ENCODE results near the gene TNFSF10.

Gene TNFSF10

DNA sequence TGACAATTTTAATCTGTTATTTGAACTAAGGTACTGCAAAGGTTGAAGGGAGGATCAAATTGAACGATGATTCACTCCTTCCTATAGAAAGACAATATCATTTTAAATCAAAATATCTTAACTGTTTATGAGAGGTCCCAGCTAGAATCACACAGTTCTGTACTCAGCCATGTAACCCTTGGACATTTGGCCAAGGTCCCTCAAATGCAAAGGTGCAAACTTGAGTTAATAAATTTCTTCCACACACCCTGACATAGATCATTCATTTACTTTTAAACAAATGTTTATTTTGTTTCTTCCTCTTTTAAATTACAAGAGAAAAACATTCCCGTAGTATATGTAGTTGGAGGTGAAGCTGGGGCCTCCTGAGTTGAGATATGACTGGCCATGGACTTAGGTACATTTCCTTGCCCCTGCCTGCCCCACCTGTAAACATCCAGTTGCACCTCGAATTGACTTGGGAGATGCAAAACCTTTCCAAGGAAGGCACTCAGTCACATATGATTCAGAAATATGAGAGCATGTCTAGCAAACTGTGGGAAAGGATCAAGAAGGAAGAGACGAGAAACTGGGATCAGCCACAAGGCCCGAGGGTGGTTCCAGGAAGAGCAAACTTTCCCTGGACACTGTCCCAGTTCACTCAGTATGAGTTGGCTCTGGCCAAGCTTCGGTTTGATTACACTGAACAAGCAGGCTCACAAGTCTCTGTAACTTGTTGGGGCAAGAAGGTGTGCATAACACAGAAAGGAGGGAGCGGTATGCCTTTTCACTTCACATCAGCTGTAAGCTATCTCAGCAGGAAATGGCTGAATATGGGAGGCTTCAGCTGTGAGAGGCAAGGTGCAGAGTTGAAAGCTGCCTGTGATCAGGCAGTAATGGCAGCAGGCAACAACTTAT lies 6.7 kb downstream of the TNFSF10 start:
- H3K4me3 ChIP-seq (ENCODE audit: low read length, poor library complexity, severe bottlenecking), result no peak overlapping the region
- H3K9me3 ChIP-seq (ENCODE audit: insufficient read depth, low read depth, low read length), result no peaks in the 10 kb centered on the region
- H3K9ac ChIP-seq (ENCODE audit: low read depth, low read length, poor library complexity, severe bottlenecking), result no peak overlapping the region
- no peaks in the 10 kb centered on the region for H4K20me1 ChIP-seq (ENCODE audit: insufficient read depth, low read length, poor library complexity, severe bottlenecking)
- H3K27me3 ChIP-seq (ENCODE audit: insufficient read depth, low read length, poor library complexity, severe bottlenecking), result no peaks in the 10 kb centered on the region
- no peaks in the 10 kb centered on the region for H3K36me3 ChIP-seq (ENCODE audit: insufficient read depth, low read length)
- no peak overlapping the region for H3K4me2 ChIP-seq (ENCODE audit: low read depth, low read length, poor library complexity, severe bottlenecking)
- no peaks in the 10 kb centered on the region; the same call in 1 of the 2 replicates for H3F3A ChIP-seq (ENCODE audit: low read depth)
- no peak overlapping the region for H2AFZ ChIP-seq (ENCODE audit: low read length)
- H3K4me1 ChIP-seq (ENCODE audit: insufficient read depth, low read length, poor library complexity, severe bottlenecking), result peaks cover 40% of the 10 kb centered on the region
- H3K79me2 ChIP-seq (ENCODE audit: insufficient read depth, low read length), result no peaks in the 10 kb centered on the region
- H3K9me2 ChIP-seq (replicated peaks; ENCODE audit: low read depth, low read length), result no peaks in the 10 kb centered on the region
- TF ChIP-seq, protein P1, sequence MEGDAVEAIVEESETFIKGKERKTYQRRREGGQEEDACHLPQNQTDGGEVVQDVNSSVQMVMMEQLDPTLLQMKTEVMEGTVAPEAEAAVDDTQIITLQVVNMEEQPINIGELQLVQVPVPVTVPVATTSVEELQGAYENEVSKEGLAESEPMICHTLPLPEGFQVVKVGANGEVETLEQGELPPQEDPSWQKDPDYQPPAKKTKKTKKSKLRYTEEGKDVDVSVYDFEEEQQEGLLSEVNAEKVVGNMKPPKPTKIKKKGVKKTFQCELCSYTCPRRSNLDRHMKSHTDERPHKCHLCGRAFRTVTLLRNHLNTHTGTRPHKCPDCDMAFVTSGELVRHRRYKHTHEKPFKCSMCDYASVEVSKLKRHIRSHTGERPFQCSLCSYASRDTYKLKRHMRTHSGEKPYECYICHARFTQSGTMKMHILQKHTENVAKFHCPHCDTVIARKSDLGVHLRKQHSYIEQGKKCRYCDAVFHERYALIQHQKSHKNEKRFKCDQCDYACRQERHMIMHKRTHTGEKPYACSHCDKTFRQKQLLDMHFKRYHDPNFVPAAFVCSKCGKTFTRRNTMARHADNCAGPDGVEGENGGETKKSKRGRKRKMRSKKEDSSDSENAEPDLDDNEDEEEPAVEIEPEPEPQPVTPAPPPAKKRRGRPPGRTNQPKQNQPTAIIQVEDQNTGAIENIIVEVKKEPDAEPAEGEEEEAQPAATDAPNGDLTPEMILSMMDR (conservative IDR thresholded peaks at IDR 0.05; ENCODE audit: low read length), result no peak
- TF ChIP-seq EZH2phosphoT487 (IDR thresholded peaks at IDR 0.05; ENCODE audit: borderline replicate concordance), result no peak

DNA sequence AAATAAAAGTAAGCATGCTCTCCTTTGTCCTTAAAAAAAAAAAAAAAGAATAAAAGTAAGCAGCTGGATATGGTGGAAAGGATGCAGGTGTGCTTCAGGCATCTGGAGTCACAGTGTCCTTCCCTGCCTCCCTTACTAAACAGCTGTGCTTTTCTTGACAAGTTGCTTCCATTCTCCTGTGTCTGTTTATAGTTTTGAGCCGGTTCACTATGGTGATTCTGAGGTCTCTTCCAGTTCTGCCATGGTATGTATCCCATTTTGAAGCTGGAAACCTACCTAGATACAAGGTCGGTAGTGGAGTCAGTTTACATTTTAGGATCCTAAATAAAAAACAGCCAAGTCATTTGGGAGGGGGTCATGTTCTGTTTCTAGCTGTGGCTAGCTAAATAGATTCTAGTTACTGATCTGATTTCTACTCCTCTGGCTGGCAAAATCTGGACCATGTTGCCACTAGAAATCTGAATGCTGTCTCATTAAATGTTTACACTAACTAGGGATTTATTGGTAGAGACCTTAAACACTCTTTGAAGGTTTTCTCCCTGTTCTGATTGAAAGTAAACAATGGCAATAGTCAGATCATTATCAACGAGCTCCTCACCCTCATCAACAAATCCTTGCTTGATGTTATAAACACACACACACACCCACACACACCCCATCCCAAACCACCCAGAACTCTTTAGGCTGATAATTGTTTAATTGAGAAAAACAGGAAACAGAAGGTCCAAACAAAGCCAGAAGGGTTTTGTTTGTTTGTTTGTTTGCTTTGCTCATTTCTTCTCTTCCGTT lies 7.9 kb downstream of the TNFSF10 start:
- no peaks in the 10 kb centered on the region for H3K79me2 ChIP-seq (ENCODE audit: insufficient read depth, low read length)
- H3K9ac ChIP-seq (ENCODE audit: low read depth, low read length, poor library complexity, severe bottlenecking), result no peak overlapping the region
- H3F3A ChIP-seq (ENCODE audit: low read depth), result no peaks in the 10 kb centered on the region; the same call in 1 of the 2 replicates
- H3K27me3 ChIP-seq (ENCODE audit: insufficient read depth, low read length, poor library complexity, severe bottlenecking), result no peaks in the 10 kb centered on the region
- no peaks in the 10 kb centered on the region for H4K20me1 ChIP-seq (ENCODE audit: insufficient read depth, low read length, poor library complexity, severe bottlenecking)
- H3K9me3 ChIP-seq (ENCODE audit: insufficient read depth, low read depth, low read length), result no peaks in the 10 kb centered on the region
- no peak overlapping the region for H3K4me2 ChIP-seq (ENCODE audit: low read depth, low read length, poor library complexity, severe bottlenecking)
- no peak overlapping the region for H2AFZ ChIP-seq (ENCODE audit: low read length)
- H3K36me3 ChIP-seq (ENCODE audit: insufficient read depth, low read length), result no peaks in the 10 kb centered on the region
- no peaks in the 10 kb centered on the region for H3K9me2 ChIP-seq (replicated peaks; ENCODE audit: low read depth, low read length)
- TF ChIP-seq, protein P1 (conservative IDR thresholded peaks at IDR 0.05; ENCODE audit: low read length), result no peak
- no peak for TF ChIP-seq EZH2phosphoT487 (IDR thresholded peaks at IDR 0.05; ENCODE audit: borderline replicate concordance)
- no peak overlapping the region for H3K4me3 ChIP-seq (ENCODE audit: low read length, poor library complexity, severe bottlenecking)
- peaks cover 37% of the 10 kb centered on the region for H3K4me1 ChIP-seq (ENCODE audit: insufficient read depth, low read length, poor library complexity, severe bottlenecking)

DNA sequence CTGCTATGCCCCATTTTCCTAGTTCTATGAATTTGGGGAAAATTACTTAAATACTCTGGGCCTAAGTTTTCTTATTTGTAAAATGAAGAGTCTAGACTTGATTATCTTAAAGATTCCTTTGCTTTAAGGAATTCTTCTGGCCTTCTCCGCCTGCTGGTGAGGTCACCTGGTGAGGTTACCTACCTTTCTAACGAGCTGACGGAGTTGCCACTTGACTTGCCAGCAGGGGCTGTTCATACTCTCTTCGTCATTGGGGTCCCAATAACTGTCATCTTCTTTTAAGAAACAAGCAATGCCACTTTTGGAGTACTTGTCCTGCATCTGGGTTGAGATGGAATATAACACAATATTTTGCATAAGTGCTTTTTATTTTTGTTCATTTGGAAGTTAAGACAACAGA lies 8.6 kb downstream of the TNFSF10 start:
- no peaks in the 10 kb centered on the region for H3K36me3 ChIP-seq (ENCODE audit: insufficient read depth, low read length)
- no peaks in the 10 kb centered on the region for H3K27me3 ChIP-seq (ENCODE audit: insufficient read depth, low read length, poor library complexity, severe bottlenecking)
- peaks cover 31% of the 10 kb centered on the region for H3K4me1 ChIP-seq (ENCODE audit: insufficient read depth, low read length, poor library complexity, severe bottlenecking)
- no peak overlapping the region for H3K4me2 ChIP-seq (ENCODE audit: low read depth, low read length, poor library complexity, severe bottlenecking)
- H3K9me3 ChIP-seq (ENCODE audit: insufficient read depth, low read depth, low read length), result no peaks in the 10 kb centered on the region
- H3K9ac ChIP-seq (ENCODE audit: low read depth, low read length, poor library complexity, severe bottlenecking), result no peak overlapping the region
- no peak overlapping the region for H3K4me3 ChIP-seq (ENCODE audit: low read length, poor library complexity, severe bottlenecking)
- TF ChIP-seq EZH2phosphoT487 (IDR thresholded peaks at IDR 0.05; ENCODE audit: borderline replicate concordance), result no peak
- TF ChIP-seq, protein P1 (conservative IDR thresholded peaks at IDR 0.05; ENCODE audit: low read length), result no peak
- no peak overlapping the region for H2AFZ ChIP-seq (ENCODE audit: low read length)
- H3K9me2 ChIP-seq (replicated peaks; ENCODE audit: low read depth, low read length), result no peaks in the 10 kb centered on the region
- no peaks in the 10 kb centered on the region for H3K79me2 ChIP-seq (ENCODE audit: insufficient read depth, low read length)
- no peaks in the 10 kb centered on the region for H4K20me1 ChIP-seq (ENCODE audit: insufficient read depth, low read length, poor library complexity, severe bottlenecking)
- no peaks in the 10 kb centered on the region; the same call in 1 of the 2 replicates for H3F3A ChIP-seq (ENCODE audit: low read depth)

Data from Loucy (cell line).